GM12865 (cell line): ENCODE results near the gene DPAGT1.

ENCODE experiments used
- DNase-seq: peaks from one replicate; pipeline ENCODE4 v3.0.0; 2010; ENCODE audit warnings: low read depth
- H3K4me3 ChIP-seq: 2 replicates; pipeline ENCODE4 v1.5.1; 2011; ENCODE audit warnings: mild to moderate bottlenecking, low read depth, low read length, control low read depth
- CTCF ChIP-seq: IDR thresholded peaks from 2 replicates; pipeline ENCODE4 v1.5.1; 2011; ENCODE audit warnings: low read length, control low read depth, low read depth, inconsistent platforms; ENCODE audit not compliant: insufficient read depth; ENCODE audit errors: missing control alignments

Gene DPAGT1

GRCh38 chr11:119110439-119110838 lies 8.8 kb upstream of the DPAGT1 start:
- no peak for TF ChIP-seq CTCF
- H3K4me3 ChIP-seq, result no peak overlapping the region
- DNase-seq, result no peak

GRCh38 chr11:119109843-119110242 lies 8.2 kb upstream of the DPAGT1 start:
- no peak for DNase-seq
- H3K4me3 ChIP-seq, result no peak overlapping the region
- TF ChIP-seq CTCF, result no peak

GRCh38 chr11:119108857-119109221 lies 7.2 kb upstream of the DPAGT1 start:
- no peak for DNase-seq
- H3K4me3 ChIP-seq, result peak overlapping the region; percentile 80
- no peak for TF ChIP-seq CTCF

GRCh38 chr11:119108146-119108856 lies 6.6 kb upstream of the DPAGT1 start:
- TF ChIP-seq CTCF, result no peak
- peak; percentile 58 for DNase-seq
- H3K4me3 ChIP-seq, result peak overlapping the region; percentile 80

GRCh38 chr11:119107538-119108145 lies 6.0 kb upstream of the DPAGT1 start:
- no peak for TF ChIP-seq CTCF
- DNase-seq, result no peak

GRCh38 chr11:119106564-119107537 lies 5.2 kb upstream of the DPAGT1 start, which contains the start of gene C2CD2L:
Gene C2CD2L (plus strand): TSS chr11:119107344. CDS start chr11:119107742, 398 bp downstream.
- DNase-seq, result peak; percentile 97
- peak within 1 kb of the TSS; percentile 80 for H3K4me3 ChIP-seq
- no peak for TF ChIP-seq CTCF

More at GRCh38 chr11:119107538-119108145, 6.0 kb upstream of the DPAGT1 start:
- peak overlapping the region; percentile 80 for H3K4me3 ChIP-seq
